IPS-20b (cell line): ENCODE measurements around the gene AIPL1.

Source experiments
- H3K27ac ChIP-seq: one replicate; pipeline ENCODE4 v1.5.1; 2013; ENCODE audit warnings: low read length
- H3K27me3 ChIP-seq: 2 replicates; pipeline ENCODE4 v1.6.1; 2013; ENCODE audit warnings: mild to moderate bottlenecking, low read length, inconsistent platforms; ENCODE audit not compliant: insufficient read depth
- H3K36me3 ChIP-seq: 2 replicates; pipeline ENCODE4 v1.6.1; 2013; ENCODE audit warnings: low read depth, mild to moderate bottlenecking, inconsistent platforms, low read length, moderate library complexity; ENCODE audit not compliant: insufficient read depth
- H3K4me1 ChIP-seq: 2 replicates; pipeline ENCODE4 v1.6.1; 2013; ENCODE audit warnings: mild to moderate bottlenecking, control low read depth, inconsistent platforms, low read length, moderate library complexity; ENCODE audit not compliant: insufficient read depth
- H3K4me3 ChIP-seq: 2 replicates; pipeline ENCODE4 v1.5.1; 2013; ENCODE audit warnings: mild to moderate bottlenecking, low read length, inconsistent platforms
- H3K9ac ChIP-seq: 2 replicates; pipeline ENCODE4 v1.6.1; 2013; ENCODE audit warnings: low read depth, mild to moderate bottlenecking, inconsistent platforms, low read length, moderate library complexity
- H3K9me3 ChIP-seq: 2 replicates; pipeline ENCODE4 v1.6.1; 2013; ENCODE audit warnings: mild to moderate bottlenecking, low read depth, low read length, inconsistent platforms; ENCODE audit not compliant: insufficient read depth

The AIPL1 gene

DNA sequence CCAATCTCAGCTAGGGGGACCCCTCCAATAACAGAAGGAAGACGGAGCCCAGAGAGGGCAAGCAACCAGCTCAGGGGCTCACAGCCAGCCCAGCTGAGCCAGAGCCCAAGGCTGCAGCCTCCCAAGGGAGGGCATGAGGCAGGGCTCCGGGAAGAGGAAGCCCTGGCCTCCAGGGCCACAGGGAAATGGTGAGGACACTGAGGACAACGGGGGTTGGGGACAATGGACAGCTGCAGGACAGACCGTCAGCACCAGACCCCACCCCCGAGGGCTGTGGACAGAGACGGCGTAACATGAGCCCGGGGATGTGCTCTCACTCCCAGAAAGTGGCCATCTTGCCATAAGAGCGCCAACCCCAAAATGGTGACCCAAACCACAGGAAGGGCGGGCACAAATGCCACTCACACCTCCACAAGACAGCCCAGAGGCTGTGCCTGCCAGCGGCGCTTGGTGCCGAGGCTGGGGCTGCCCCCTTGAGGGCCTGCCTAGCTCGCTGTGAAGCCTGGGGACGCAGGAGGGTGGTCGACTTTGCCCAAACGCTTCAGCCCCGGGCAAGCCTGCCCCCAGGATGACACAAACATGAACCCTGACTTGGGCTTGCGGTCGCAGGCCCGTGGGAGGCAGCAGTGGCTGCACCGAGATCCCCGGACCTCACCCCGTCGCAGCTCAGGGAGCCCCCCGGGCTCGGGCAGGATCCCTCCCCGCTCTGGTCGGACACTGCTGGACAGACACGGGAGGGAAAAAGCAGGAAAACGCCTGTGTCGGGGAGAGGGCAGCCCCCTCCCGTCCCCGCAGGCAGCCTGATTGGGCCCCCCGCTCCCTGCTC lies 19.8 kb upstream of the AIPL1 start:
- Histone ChIP-seq H3K9ac (peak overlapping the region; percentile 83; the same call in 1 of the 2 replicates), H3K9me3 (no peaks in the 10 kb centered on the region), H3K27me3 (peaks cover 4% of the 10 kb centered on the region), H3K4me3 (peak overlapping the region; percentile 75), H3K4me1 (peaks cover 17% of the 10 kb centered on the region; the same call in 1 of the 2 replicates), H3K27ac (no peak overlapping the region), H3K36me3 (peaks cover 24% of the 10 kb centered on the region)

- Histone ChIP-seq H3K4me3 (no peak overlapping the region), H3K9ac (no peak overlapping the region; the same call in 1 of the 2 replicates), H3K27ac (no peak overlapping the region), H3K27me3 (peaks cover 4% of the 10 kb centered on the region), H3K36me3 (peaks cover 36% of the 10 kb centered on the region), H3K4me1 (peaks cover 17% of the 10 kb centered on the region; the same call in 1 of the 2 replicates), H3K9me3 (no peaks in the 10 kb centered on the region)
Measured at GRCh38 chr17:6453279-6454024, 18.5 kb upstream of the AIPL1 start.

GRCh38 chr17:6452471-6453266 lies 17.7 kb upstream of the AIPL1 start:
- Histone ChIP-seq H3K36me3 (peaks cover 44% of the 10 kb centered on the region), H3K4me3 (no peak overlapping the region), H3K9ac (no peak overlapping the region; the same call in 1 of the 2 replicates), H3K9me3 (no peaks in the 10 kb centered on the region), H3K4me1 (peaks cover 17% of the 10 kb centered on the region; the same call in 1 of the 2 replicates), H3K27me3 (peaks cover 4% of the 10 kb centered on the region), H3K27ac (no peak overlapping the region)

- Histone ChIP-seq H3K4me3 (no peak overlapping the region), H3K36me3 (peaks cover 58% of the 10 kb centered on the region), H3K27ac (no peak overlapping the region), H3K9ac (peak overlapping the region; percentile 15; the same call in 1 of the 2 replicates), H3K9me3 (no peaks in the 10 kb centered on the region), H3K27me3 (peaks cover 4% of the 10 kb centered on the region), H3K4me1 (peaks cover 14% of the 10 kb centered on the region; the same call in 1 of the 2 replicates)
Measured at GRCh38 chr17:6450926-6451832, 16.3 kb upstream of the AIPL1 start.

- Histone ChIP-seq H3K9ac (no peak overlapping the region), H3K27me3 (no peaks in the 10 kb centered on the region), H3K4me1 (peaks cover 21% of the 10 kb centered on the region; the same call in 1 of the 2 replicates), H3K9me3 (no peaks in the 10 kb centered on the region), H3K36me3 (peaks cover 69% of the 10 kb centered on the region), H3K4me3 (no peak overlapping the region), H3K27ac (no peak overlapping the region)
Measured at GRCh38 chr17:6449307-6449706, 14.4 kb upstream of the AIPL1 start.

- Histone ChIP-seq H3K9ac (no peak overlapping the region), H3K27me3 (no peaks in the 10 kb centered on the region), H3K4me1 (peaks cover 21% of the 10 kb centered on the region; the same call in 1 of the 2 replicates), H3K27ac (no peak overlapping the region), H3K9me3 (no peaks in the 10 kb centered on the region), H3K4me3 (no peak overlapping the region), H3K36me3 (peaks cover 69% of the 10 kb centered on the region)
Measured at GRCh38 chr17:6448473-6448872, 13.6 kb upstream of the AIPL1 start.

DNA sequence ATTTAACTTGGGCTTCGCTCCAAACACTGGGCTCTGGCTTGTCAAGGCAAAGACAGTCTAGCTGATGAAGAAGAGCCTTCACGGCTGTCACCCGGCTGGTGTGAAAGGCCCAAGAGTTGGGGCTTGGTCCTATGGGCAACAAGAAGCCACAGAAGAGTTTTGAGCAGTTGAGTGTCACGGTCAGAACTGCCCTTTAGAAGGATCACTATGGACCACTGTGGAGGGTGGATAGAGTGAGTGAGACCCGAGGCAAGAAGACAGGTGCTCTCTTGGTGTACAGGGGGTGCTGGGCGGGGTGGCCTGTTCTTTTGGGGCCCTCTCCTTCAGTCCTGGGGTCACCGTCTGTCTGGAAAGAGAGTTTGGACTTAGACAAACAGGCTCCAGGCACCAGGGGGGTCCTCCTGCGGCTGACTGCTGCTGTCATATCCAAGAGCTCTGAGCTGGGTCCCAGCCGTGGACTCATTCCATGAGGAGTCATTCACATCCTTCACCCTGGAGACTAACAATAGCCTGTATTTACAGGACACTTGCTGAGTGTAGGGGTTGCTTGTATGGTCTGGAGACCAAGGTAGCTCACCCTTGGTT lies 11.7 kb upstream of the AIPL1 start:
- Histone ChIP-seq H3K27me3 (no peaks in the 10 kb centered on the region), H3K4me3 (peak overlapping the region; percentile 92; the same call in 1 of the 2 replicates), H3K36me3 (peaks cover 62% of the 10 kb centered on the region), H3K4me1 (peaks cover 16% of the 10 kb centered on the region; the same call in 1 of the 2 replicates), H3K9me3 (no peaks in the 10 kb centered on the region), H3K9ac (no peak overlapping the region; the same call in 1 of the 2 replicates), H3K27ac (no peak overlapping the region)

- Histone ChIP-seq H3K9me3 (no peaks in the 10 kb centered on the region), H3K4me1 (peaks cover 19% of the 10 kb centered on the region; the same call in 1 of the 2 replicates), H3K27me3 (no peaks in the 10 kb centered on the region), H3K36me3 (peaks cover 46% of the 10 kb centered on the region), H3K9ac (peak overlapping the region; percentile 87; the same call in 1 of the 2 replicates), H3K4me3 (peak overlapping the region; percentile 92), H3K27ac (no peak overlapping the region)
Measured at GRCh38 chr17:6444571-6445335, 9.8 kb upstream of the AIPL1 start.

DNA sequence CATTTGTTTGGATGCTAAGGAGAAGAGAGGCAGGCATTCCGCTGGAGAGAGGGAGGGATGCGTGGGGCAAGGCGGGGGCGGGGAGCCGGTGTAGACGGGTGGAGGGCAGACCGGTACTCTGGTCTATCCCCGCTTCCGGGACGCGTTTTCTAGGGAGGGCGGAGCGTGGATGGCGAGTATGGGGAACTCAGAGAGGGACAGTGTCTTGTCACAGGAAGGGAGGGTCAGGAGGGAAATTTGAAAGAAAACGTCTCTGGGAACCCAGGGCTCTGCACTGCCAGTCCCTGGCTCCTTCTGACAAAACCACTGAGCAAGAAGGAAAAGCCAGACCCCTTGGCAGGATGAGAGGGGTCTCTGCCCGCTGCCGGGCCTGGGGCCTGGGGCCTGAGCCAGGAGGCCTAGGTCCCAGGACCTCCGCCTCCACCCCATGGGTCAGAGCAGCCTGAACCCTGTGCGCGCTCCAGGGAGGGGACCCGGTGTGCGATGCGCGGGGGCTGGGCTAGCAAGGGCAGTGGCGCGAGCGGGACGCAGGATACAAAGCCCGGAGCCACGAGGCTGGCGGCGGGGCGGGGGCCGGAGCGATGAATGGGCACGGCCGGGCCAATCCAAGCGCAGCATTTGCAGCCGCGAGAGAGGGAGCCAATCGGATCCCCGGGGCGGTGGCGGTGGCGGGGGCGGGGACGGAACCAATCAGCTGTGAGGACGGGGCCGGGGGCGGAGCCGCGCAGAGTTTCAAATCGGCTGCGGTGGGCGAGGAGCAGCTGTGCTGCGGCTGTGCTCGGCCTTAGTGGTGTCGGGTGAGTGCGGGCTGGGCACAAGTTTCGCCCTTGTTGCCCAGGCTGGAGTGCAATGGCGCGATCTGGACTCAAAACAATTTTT lies 9.0 kb upstream of the AIPL1 start, which contains the start of gene PIMREG:
TSS of gene PIMREG (plus strand) at position 764 of the 879 bp plus-strand sequence. CDS start 656 bp downstream, outside the sequence.
- Histone ChIP-seq H3K27me3 (no peaks in the 10 kb centered on the region), H3K9ac (peak within 1 kb of the TSS; percentile 87; the same call in 1 of the 2 replicates), H3K4me3 (peak within 1 kb of the TSS; percentile 92), H3K27ac (peak within 1 kb of the TSS; percentile 96), H3K36me3 (peaks cover 38% of the 10 kb centered on the region), H3K9me3 (no peaks in the 10 kb centered on the region), H3K4me1 (peaks cover 19% of the 10 kb centered on the region; the same call in 1 of the 2 replicates)
